HEK293 (cell line): ENCODE measurements around the gene SEPTIN12.

Source experiments
- CTCF ChIA-PET: fragments of 350-600 bp; formaldehyde crosslinking; extraction: SDS; loops from one replicate; lab custom pipeline; 2021; ENCODE audit warnings: antibody characterized with exemption; lab: Yijun Ruan, JAX
- POLR2A ChIA-PET: fragments of 300-600 bp; formaldehyde crosslinking; extraction: SDS; loops from one replicate; lab custom pipeline; 2020; ENCODE audit warnings: antibody characterized with exemption, inconsistent platforms; lab: Yijun Ruan, JAX
- H3K27ac ChIP-seq: fragments of 200-500 bp; sonication (Bioruptor generic); 2 replicates; pipeline ENCODE4 v1.5.1; 2014; ENCODE audit warnings: low read depth, low read length, control low read depth, inconsistent platforms; ENCODE audit errors: extremely low read depth
- H3K36me3 ChIP-seq, 2 experiments: fragments of 200-500 bp in 1 of 2; sonication (Bioruptor generic) in 1 of 2; 1 replicate in 1 of 2; 2 replicates in 1 of 2; pipeline ENCODE4 v1.5.1; 2014 to 2017; ENCODE audit warnings: inconsistent platforms in 2 of 2, low read length in 2 of 2; ENCODE audit not compliant: control insufficient read depth in 2 of 2, insufficient read depth in 1 of 2
- H3K4me1 ChIP-seq: fragments of 200-500 bp; sonication (Bioruptor generic); 2 replicates; pipeline ENCODE4 v1.5.1; 2014; ENCODE audit warnings: mild to moderate bottlenecking, low read length, inconsistent platforms; ENCODE audit not compliant: control insufficient read depth, insufficient read depth
- H3K4me3 ChIP-seq: 2 replicates; pipeline ENCODE4 v1.5.1; 2011; ENCODE audit warnings: low read depth, mild to moderate bottlenecking, control low read depth, low read length, moderate library complexity
- H3K9me3 ChIP-seq: fragments of 200-500 bp; sonication (Bioruptor generic); 2 replicates; pipeline ENCODE4 v1.5.1; 2014; ENCODE audit warnings: low read depth, low read length, inconsistent platforms; ENCODE audit not compliant: control insufficient read depth, insufficient read depth
- HOXD13 ChIP-seq: sonication (generic); formaldehyde crosslinking; IDR thresholded peaks from 2 replicates; pipeline ENCODE4 v1.8.0; 2022; ENCODE audit warnings: missing genetic modification reagents, borderline replicate concordance
- ZBTB48 ChIP-seq: fragments of 450-650 bp; formaldehyde crosslinking; IDR thresholded peaks from 2 replicates; pipeline ENCODE4 v1.5.1; 2016; ENCODE audit warnings: missing biosample characterization, missing genetic modification characterization
- ZNF211 ChIP-seq: fragments of 450-650 bp; formaldehyde crosslinking; IDR thresholded peaks from 2 replicates; pipeline ENCODE4 v1.5.1; 2016; ENCODE audit warnings: low read depth, missing biosample characterization, missing genetic modification characterization
- ZNF292 ChIP-seq: fragments of 450-650 bp; formaldehyde crosslinking; IDR thresholded peaks from 2 replicates; pipeline ENCODE4 v1.5.1; 2016; ENCODE audit warnings: low read depth, missing biosample characterization, missing genetic modification characterization, borderline replicate concordance
- ZNF341 ChIP-seq: fragments of 450-650 bp; formaldehyde crosslinking; IDR thresholded peaks from 2 replicates; pipeline ENCODE4; 2016; ENCODE audit warnings: low read depth, missing biosample characterization, missing genetic modification characterization
- ZNF521 ChIP-seq: fragments of 450-650 bp; formaldehyde crosslinking; IDR thresholded peaks from 2 replicates; pipeline ENCODE4 v1.5.1; 2017; ENCODE audit warnings: missing biosample characterization, mild to moderate bottlenecking, missing genetic modification characterization
- ZNF558 ChIP-seq: fragments of 450-650 bp; formaldehyde crosslinking; IDR thresholded peaks from 2 replicates; pipeline ENCODE4 v1.5.1; 2016; ENCODE audit warnings: missing biosample characterization, missing genetic modification characterization
- ZNF596 ChIP-seq: fragments of 450-650 bp; IDR thresholded peaks from 2 replicates; pipeline ENCODE4 v1.5.0; 2018; ENCODE audit warnings: missing biosample characterization, mild to moderate bottlenecking, missing genetic modification characterization, moderate library complexity
- ZNF624 ChIP-seq: fragments of 450-650 bp; formaldehyde crosslinking; IDR thresholded peaks from 2 replicates; pipeline ENCODE4 v1.5.1; 2017; ENCODE audit warnings: missing biosample characterization, missing genetic modification characterization
- ZNF639 ChIP-seq: fragments of 450-650 bp; formaldehyde crosslinking; IDR thresholded peaks from 2 replicates; pipeline ENCODE4 v1.5.1; 2016; ENCODE audit warnings: missing biosample characterization, missing genetic modification characterization
- ZNF658 ChIP-seq: fragments of 450-650 bp; formaldehyde crosslinking; IDR thresholded peaks from 2 replicates; pipeline ENCODE4; 2016; ENCODE audit warnings: missing biosample characterization, missing genetic modification characterization
- ZNF664 ChIP-seq: fragments of 450-650 bp; formaldehyde crosslinking; IDR thresholded peaks from 2 replicates; pipeline ENCODE4 v1.5.1; 2016; ENCODE audit warnings: missing biosample characterization, missing genetic modification characterization
- ZSCAN23 ChIP-seq: fragments of 450-650 bp; formaldehyde crosslinking; IDR thresholded peaks from 2 replicates; pipeline ENCODE4 v1.5.1; 2016; ENCODE audit warnings: missing biosample characterization, missing genetic modification characterization
- ZXDB ChIP-seq: fragments of 450-650 bp; formaldehyde crosslinking; IDR thresholded peaks from 2 replicates; pipeline ENCODE4 v1.5.1; 2016; ENCODE audit warnings: missing biosample characterization, missing genetic modification characterization
- TF ChIP-seq, protein P1 (sequence below): fragments of 450-650 bp; formaldehyde crosslinking; IDR thresholded peaks from 2 replicates; pipeline ENCODE4 v1.5.1; 2016; ENCODE audit warnings: missing biosample characterization, missing genetic modification characterization
- TF ChIP-seq, protein P2 (sequence below): fragments of 450-650 bp; formaldehyde crosslinking; IDR thresholded peaks from 2 replicates; pipeline ENCODE4 v1.5.1; 2016; ENCODE audit warnings: missing biosample characterization, missing genetic modification characterization
- TF ChIP-seq, protein P3 (sequence below): fragments of 450-650 bp; formaldehyde crosslinking; IDR thresholded peaks from 2 replicates; pipeline ENCODE4 v1.5.1; 2017; ENCODE audit warnings: missing biosample characterization, missing genetic modification characterization
- TF ChIP-seq, protein P4 (sequence below): fragments of 450-650 bp; formaldehyde crosslinking; conservative IDR thresholded peaks from 2 replicates; pipeline ENCODE4 v1.5.1; 2016; ENCODE audit warnings: low read depth, missing biosample characterization, missing genetic modification characterization

SEPTIN12 gene

GRCh38 chr16:4811773-4812172 lies 23.6 kb upstream of the SEPTIN12 start:
- peaks cover 44 to 73% of the 10 kb centered on the region in 2 experiments for H3K36me3 ChIP-seq
- ChIA-PET POLR2A (interaction anchor here (0.5 to 1.0 kb wide), 2 partner anchors 9 to 68 kb away, joined by 3 to 10 read pairs; partner anchors contain the start of gene ROGDI), CTCF (interaction anchor here (0.8 kb wide), 1 partner anchor 10 kb away, joined by 5 read pairs; no protein-coding TSS in a partner anchor)
- H3K9me3 ChIP-seq, result no peaks in the 10 kb centered on the region
- no peaks in the 10 kb centered on the region for H3K4me1 ChIP-seq
- TF ChIP-seq ZNF521 (tag by site-specific recombination) (no peak), ZNF341 (tag by site-specific recombination) (no peak), ZSCAN23 (tag by site-specific recombination) (no peak), ZNF624 (tag by site-specific recombination) (no peak), ZXDB (tag by site-specific recombination) (no peak), ZNF664 (no peak), ZNF292 (tag by site-specific recombination) (no peak), ZNF596 (tag by site-specific recombination) (no peak), ZBTB48 (no peak), ZNF211 (tag by site-specific recombination) (no peak), ZNF639 (tag by site-specific recombination) (no peak), HOXD13 (no peak), ZNF658 (tag by site-specific recombination) (no peak), ZNF558 (tag by site-specific recombination) (no peak)
- TF ChIP-seq, protein P1, sequence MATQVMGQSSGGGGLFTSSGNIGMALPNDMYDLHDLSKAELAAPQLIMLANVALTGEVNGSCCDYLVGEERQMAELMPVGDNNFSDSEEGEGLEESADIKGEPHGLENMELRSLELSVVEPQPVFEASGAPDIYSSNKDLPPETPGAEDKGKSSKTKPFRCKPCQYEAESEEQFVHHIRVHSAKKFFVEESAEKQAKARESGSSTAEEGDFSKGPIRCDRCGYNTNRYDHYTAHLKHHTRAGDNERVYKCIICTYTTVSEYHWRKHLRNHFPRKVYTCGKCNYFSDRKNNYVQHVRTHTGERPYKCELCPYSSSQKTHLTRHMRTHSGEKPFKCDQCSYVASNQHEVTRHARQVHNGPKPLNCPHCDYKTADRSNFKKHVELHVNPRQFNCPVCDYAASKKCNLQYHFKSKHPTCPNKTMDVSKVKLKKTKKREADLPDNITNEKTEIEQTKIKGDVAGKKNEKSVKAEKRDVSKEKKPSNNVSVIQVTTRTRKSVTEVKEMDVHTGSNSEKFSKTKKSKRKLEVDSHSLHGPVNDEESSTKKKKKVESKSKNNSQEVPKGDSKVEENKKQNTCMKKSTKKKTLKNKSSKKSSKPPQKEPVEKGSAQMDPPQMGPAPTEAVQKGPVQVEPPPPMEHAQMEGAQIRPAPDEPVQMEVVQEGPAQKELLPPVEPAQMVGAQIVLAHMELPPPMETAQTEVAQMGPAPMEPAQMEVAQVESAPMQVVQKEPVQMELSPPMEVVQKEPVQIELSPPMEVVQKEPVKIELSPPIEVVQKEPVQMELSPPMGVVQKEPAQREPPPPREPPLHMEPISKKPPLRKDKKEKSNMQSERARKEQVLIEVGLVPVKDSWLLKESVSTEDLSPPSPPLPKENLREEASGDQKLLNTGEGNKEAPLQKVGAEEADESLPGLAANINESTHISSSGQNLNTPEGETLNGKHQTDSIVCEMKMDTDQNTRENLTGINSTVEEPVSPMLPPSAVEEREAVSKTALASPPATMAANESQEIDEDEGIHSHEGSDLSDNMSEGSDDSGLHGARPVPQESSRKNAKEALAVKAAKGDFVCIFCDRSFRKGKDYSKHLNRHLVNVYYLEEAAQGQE, result no peak
- TF ChIP-seq, protein P2, sequence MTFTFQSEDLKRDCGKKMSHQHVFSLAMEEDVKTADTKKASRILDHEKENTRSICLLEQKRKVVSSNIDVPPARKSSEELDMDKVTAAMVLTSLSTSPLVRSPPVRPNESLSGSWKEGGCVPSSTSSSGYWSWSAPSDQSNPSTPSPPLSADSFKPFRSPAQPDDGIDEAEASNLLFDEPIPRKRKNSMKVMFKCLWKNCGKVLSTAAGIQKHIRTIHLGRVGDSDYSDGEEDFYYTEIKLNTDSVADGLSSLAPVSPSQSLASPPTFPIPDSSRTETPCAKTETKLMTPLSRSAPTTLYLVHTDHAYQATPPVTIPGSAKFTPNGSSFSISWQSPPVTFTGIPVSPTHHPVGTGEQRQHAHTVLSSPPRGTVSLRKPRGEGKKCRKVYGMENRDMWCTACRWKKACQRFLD (tag by site-specific recombination), result no peak
- TF ChIP-seq, protein P3, sequence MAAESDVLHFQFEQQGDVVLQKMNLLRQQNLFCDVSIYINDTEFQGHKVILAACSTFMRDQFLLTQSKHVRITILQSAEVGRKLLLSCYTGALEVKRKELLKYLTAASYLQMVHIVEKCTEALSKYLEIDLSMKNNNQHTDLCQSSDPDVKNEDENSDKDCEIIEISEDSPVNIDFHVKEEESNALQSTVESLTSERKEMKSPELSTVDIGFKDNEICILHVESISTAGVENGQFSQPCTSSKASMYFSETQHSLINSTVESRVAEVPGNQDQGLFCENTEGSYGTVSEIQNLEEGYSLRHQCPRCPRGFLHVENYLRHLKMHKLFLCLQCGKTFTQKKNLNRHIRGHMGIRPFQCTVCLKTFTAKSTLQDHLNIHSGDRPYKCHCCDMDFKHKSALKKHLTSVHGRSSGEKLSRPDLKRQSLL (tag by site-specific recombination), result no peak
- TF ChIP-seq, protein P4, sequence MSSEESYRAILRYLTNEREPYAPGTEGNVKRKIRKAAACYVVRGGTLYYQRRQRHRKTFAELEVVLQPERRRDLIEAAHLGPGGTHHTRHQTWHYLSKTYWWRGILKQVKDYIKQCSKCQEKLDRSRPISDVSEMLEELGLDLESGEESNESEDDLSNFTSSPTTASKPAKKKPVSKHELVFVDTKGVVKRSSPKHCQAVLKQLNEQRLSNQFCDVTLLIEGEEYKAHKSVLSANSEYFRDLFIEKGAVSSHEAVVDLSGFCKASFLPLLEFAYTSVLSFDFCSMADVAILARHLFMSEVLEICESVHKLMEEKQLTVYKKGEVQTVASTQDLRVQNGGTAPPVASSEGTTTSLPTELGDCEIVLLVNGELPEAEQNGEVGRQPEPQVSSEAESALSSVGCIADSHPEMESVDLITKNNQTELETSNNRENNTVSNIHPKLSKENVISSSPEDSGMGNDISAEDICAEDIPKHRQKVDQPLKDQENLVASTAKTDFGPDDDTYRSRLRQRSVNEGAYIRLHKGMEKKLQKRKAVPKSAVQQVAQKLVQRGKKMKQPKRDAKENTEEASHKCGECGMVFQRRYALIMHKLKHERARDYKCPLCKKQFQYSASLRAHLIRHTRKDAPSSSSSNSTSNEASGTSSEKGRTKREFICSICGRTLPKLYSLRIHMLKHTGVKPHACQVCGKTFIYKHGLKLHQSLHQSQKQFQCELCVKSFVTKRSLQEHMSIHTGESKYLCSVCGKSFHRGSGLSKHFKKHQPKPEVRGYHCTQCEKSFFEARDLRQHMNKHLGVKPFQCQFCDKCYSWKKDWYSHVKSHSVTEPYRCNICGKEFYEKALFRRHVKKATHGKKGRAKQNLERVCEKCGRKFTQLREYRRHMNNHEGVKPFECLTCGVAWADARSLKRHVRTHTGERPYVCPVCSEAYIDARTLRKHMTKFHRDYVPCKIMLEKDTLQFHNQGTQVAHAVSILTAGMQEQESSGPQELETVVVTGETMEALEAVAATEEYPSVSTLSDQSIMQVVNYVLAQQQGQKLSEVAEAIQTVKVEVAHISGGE (tag by site-specific recombination), result no peak
- H3K27ac ChIP-seq, result no peak overlapping the region
- no peak overlapping the region for H3K4me3 ChIP-seq
